Measurements from ENCODE around the gene KRT76.
A peak's percentile ranks its signal among the peaks of the same experiment; 100 is the strongest.
"Not testable (repeated sequence)": the region's sequence is repeated elsewhere in the genome, so short reads cannot be mapped to it uniquely, and the experiment has no call there.

Gene KRT76

DNA sequence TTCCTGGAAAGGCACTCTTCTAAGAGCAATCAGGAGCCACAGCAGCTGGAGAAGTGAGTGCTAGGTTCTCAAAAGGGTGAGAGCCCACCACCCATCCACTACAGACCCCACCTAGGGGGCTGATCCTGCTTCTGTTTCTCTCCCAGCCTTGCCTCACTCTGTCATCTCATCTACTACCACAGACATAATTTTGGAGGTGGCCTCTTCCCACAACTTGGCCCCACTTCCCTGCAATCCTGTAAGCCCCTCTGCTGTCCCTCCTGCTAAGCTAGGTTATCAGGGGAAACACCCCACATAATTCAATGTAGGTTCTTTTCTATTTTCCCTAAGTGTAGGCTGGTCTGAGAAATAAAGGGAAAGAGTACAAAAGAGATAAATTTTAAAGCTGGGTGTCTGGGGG is 16.5 kb downstream of the KRT76 start:
- no peak for DNase-seq

DNA sequence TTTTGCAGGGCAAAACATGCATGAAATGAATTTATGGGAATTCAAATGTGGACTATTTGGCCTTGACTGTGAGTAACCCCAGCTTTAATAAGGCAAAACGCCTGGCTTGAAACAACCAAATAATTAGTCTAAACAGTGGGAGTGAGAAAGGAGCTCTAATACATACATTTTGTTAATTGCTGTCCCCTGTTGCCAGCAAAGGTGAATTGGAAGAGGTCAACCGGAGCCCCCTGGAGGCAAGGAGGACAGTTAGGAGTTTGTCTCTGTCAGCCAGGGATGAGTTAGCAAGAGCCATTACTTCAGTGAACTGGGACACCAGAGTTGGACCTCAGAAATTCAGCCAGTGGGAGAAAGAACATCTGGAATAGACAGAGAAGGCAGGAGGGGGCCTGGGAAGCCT is 17.4 kb downstream of the KRT76 start:
- DNase-seq, result no peak

DNA sequence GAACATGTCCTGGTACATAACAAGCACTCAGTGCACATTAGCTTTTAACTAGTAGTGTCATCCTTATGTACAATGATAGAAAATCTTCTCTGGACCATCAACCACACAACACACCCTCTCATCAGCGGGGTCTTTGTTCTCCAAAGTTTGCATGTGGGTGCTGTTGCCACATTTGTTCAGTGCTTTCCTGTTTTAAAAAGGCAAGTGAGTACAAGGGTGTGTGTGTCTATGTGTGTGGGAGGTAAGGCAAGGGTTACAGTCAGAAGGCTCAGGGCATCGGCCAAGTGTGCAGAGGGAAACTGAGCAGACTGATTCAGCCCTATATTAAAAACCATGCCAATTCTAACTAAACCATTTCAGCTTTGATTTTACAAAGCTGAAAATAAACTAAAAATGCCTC is 17.9 kb downstream of the KRT76 start:
- DNase-seq, result no peak

DNA sequence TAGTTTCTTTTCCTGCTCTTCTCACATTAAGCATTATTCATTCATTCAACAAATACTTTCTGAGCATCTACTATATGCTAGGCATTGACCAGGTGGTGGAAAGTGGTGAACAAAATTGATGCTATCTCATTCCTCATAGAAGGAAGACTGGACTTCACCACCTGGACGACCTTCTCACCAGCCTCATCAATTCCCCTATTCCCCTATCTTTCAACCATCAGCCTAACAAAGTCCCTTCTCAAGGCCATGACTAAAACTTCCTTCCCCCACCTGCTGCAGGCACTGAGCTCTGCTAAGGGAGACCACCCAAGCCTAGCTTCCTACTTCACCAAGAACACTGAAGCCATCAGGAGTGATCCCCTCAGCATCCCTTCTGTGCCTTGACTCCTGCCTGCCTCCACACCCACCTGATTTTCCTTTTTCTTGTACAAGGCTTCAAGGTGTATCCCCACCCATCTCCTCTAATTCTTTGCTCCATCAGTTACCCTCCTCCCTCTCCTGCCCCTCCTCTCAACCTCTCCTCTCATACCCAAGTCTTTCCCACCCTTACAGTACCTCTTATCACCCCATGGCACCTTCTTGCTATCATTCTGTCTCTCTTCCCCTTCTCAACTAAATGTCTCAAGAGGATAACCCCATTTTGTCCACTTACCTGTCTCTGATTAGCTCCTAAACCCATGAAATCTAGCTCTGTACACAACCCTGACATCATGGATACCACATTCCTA is 19.5 kb downstream of the KRT76 start:
- no peak for DNase-seq

DNA sequence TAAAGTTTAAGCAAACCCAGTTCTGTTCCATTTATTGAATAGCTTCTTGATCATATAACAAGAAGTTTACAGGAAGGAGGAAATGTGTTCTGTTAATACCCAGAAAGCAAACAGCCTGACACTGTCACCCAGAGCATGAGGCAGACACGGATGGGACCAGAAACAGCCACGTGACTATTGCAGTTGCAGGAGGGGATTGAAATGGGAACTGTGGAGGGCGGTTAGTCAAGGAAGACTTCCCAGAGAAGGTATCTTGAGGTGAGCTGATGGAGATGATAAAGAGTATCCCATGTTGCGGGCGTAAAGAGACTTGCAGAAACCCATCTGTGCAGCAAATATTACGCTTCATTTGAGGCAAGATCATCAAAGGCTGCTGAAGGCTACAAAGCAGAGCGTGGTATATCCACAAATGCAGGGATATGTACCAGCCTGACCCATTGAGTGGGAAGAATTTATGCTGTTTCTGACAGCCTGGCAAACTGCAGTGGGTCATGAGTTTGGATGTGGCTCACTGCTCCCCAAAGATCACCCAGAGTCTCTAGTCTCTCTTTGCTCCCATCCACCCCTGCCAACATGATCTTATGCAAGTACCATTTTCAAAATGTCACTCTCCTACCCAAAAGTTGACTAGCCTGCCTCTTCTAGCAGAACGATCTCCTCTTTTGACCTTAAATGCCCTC is 20.7 kb downstream of the KRT76 start:
- DNase-seq, result no peak

DNA sequence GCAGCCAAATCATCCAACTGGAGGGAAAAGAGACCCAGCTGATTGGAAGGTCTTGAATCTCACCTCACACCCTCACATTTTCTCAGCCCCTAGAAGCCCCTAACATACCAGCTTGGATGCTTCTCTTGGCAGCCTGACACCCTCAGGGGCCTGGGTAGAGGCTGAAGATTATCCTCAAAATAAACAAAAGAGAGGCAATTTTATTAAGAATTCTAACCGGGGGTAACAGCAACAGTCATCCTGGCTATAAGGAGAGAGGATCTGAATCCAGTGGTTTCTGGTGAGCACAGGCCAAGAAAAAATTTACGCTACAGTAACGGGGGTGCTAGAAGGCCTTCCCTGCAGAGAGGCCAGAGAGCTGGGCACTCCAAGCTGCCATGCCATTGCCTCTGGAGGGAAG is 21.6 kb downstream of the KRT76 start:
- DNase-seq, result no peak

DNA sequence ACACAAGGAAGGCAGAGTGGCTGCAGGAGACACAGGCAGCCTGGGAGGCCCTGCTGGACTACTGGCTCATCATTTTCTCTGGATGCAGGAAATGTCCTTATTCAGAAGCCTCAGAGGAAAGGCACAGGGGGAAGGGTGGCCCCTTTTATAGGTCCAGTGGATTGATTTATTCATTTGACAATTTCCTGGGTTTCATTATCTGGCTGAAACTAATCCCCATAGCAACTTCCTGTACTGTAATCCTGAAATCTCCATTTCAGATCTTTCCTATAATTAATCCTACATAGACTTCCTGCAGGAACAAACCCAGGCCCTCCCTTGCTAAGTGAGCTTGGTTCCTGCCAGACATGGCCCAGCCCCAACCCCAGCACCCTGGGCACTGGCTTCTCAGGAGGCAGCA is 23.0 kb downstream of the KRT76 start:
- no peak for DNase-seq

DNA sequence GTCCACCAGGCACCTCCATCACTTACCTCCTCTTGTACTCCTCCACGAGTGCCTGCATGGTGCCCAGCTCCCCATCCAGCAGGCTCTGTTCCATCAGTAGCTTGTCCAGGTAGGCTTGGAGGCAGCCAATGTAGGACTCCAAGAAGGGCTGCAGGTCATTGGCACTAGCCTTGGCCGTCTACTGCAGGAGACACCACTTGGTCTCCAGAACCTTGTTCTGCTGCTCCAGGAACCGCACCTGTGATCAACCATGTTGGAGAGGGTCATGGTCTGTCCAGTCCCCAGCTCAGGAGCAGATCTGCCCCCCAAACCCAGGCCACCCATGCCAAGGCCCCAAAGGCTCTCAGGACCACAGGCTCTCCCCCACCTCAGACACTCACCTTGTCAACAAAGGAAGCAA is 23.9 kb downstream of the KRT76 start:
- DNase-seq, result no peak

DNA sequence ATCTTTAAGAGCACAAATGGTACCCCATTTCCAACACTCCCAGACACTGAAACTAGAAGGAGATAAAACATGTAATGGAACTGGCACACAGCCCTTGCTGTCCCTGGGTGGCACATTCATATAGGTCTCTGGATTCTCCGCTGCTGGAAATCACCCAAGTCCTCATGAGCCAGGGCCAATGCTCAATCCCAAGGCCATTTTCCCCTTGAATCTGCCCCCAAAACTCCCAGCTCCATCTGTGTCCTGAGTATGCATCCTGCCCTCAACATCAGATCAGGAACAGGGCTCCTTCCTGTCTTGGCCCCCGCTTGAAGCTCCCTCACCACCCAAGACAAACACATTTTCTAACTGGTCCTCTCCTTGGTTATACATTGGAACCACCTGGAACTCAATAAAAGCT is 24.6 kb downstream of the KRT76 start:
- DNase-seq, result no peak

DNA sequence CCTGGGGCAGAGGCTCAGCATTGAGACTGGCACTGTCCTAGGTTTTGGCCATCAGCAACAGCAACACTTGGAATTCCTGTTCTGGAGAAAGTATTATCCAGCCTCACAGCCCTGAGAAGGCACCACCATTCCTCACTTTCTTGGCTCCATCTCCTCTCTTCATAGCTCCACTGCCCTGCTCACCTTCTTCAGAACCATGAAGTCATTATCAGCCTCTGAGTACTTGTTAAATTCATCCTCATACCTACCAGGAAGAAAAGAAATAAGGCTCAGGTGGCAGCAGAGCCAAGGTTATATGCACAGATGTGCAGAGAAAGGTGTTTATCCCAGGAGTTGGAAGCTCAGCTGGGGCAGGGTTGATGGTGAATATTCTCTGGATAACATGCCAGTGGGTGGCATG is 25.4 kb downstream of the KRT76 start:
- DNase-seq, result no peak

DNA sequence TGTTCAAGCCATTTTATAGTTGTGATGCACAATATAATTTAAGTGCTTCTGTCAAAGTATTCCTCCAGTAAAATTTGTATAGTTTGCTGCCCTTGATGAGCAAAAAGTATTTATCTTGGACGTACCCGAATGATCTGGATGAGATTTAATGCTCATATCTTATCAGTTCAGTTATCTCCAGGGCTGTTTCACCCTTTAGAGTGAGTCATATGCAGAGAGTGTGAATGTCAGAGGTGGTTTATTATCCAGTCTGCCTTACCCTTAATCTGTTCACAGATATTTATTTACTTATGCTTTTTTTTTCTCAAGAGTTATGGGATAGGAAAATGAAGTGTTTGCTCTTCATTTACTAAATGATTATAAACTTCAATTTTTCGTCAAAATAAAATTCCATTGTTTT is 26.6 kb downstream of the KRT76 start:
- not testable (repeated sequence) for DNase-seq

DNA sequence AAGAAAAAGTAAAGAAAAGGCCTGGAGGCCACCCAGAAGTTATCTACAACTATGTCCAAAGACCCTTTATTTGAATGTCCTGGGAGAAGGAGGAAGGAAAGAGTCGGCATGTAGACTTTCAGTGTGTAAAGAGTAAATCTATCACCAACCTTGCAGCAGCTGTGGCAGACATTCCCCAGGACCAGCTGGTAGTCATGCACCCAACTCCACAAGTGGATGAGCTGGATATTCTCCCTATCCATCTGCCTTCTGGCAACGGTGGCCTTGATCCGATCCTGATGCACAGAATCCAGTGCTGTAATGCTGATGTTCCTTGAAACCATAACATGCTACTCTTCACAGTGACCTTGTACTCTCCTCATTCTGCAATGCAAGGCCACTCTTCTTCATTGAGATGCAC is 27.3 kb downstream of the KRT76 start:
- DNase-seq, result no peak

DNA sequence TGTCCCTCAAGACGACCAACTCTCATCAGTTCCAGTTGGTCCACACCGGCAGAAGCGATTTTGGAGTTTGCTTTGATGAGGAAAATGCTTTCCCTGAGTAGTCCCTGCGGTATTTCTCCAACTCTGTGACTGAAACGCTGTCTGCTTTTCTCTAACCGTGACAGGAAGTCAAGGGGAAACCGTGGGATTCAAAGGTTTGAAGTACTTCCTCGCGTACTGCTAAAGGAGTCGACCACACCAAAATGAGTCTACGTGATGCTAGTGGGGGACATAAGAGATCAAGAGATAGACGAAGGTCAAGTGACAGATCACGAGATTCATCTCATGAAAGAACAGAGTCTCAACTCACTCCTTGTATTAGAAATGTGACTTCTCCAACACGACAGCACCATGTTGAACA is 28.6 kb downstream of the KRT76 start:
- DNase-seq, result no peak

DNA sequence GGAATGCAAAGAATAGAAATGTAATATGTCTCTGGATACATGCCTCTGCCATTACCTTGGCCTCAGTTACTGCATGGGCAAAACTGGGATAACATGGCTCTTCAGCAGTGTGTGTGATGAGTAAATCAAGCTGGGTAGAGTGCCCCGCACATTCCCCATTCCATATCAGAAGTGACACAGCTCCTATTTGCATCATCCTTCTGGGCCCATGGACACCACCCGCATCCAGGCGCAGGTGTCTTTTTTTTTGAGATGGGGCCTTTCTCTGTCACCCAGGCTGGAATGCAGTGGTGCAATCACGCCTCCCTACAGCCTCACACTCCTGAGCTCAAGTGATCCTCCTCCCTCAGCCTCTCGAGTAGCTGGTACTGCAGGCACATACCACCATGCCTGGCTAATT is 31.6 kb downstream of the KRT76 start:
- DNase-seq, result no peak

DNA sequence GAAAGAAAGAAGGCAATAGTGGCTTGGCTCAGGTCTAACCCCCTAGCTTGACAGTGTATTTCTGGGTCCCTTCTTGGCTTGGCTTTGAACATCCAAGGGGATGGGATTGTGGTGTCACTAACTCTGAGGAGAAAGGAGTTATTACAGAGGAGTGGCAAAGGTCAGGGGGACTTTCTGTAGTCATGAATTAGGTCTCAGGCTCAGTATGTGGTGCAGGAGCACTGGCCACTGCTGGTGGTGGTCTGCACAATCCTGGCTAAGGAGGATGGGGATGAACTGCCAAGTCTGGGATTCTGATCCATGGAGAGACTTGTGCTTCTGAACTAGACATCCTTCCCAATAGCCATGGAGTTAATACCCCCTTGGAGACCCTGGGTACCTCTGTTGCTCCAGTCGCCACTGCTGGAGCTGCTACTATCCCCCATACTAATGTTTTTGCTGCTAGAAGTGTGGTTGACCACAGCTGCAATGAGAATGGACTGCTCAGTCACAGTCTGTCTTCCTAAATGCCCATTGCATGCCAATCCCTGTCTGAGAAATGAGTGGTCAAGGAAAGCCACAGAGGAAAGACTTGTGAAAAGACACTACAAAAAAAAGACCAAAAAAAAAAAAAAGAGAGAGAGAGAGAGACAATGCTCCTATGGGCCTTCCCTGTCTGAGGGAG is 32.5 kb downstream of the KRT76 start:
- no peak for DNase-seq

DNA sequence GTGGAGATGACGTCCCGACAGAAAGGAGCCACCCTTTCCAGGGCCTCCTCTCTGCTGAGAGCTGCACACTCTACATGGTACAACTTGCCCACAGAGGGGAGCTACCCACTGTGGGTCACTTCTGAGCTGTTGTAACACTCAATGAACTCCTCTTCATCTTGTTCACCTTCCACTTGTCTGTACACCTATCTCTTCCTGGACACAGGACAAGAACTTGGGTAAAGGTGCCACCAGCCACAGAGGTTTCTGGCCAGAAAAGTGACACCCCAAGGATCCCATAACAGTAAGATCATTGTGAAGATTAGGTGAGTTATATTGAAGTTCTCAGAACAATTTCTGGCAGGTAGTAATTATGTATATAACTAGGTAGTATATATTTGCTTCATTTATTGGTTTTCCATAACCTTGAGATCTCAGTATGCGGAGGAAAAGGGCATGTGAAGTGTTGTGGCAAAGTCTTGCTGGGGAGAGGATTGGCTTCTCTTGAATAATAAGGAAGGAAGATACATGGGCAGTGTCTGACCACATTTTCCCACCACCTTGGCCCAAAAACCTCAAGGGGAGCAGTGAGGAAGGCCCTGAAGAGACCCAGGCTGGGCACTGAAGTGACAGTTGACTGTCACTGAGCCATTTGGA is 34.2 kb downstream of the KRT76 start:
- DNase-seq, result no peak

DNA sequence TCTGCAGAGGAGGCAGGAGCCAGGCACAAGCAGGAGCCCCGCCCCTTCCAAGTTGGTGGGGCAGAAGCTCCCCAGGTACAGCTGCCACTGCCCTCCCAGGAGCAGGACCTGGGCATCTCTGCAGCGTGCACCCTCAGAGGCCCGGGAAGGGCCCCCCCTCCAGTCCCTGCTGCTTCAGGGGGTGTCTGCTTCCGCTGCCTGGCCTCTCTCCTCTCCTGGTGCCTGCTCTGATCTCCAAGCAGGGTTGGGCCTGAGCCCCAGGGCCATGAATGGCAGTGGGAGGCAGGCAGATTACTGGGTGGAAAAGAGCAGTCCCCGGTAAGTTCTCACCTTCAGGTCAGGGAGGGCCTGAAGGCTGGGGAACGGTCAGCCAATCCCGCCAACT is 35.0 kb downstream of the KRT76 start:
- no peak for DNase-seq

DNA sequence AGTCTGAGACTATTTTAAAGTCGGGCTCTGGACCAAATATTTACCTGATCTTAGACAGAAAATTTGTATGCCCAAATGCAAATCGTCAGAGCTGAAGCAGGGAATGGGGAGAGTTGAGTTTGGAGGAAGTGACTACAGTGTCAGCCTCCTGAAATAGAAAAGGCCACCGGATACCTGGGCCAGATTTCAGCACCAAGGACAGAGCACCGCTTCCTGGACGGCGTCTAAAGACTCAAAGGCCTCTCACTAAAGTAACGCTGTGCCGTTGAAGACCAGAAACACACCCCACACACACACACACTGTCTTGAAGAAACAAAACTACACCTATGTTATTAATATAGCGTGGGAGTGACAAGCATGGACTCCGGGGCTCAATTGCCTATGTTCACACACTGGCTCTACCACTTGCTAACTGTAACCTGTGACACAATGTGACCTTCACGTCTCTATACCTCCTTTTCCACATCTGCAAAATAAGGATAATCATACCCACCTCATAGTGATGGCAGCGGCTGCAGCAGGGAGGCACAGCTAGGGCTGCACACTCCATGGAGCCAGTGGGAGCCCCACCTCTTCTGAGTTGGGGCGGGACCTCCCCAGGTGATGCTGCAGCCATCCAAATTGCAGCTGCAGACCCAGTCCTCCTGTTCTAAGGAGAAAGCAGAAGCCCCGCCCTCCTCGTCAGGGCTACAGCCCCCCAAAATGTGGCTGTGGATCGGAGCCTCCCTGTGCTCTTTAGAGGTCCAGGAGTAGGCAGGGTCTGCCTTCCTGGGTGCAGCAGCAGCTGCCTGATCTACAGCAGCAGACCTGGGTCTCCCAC is 35.6 kb downstream of the KRT76 start:
- peak in 4 of 56 donors; percentile 0 to 14 (median 2) for DNase-seq

DNA sequence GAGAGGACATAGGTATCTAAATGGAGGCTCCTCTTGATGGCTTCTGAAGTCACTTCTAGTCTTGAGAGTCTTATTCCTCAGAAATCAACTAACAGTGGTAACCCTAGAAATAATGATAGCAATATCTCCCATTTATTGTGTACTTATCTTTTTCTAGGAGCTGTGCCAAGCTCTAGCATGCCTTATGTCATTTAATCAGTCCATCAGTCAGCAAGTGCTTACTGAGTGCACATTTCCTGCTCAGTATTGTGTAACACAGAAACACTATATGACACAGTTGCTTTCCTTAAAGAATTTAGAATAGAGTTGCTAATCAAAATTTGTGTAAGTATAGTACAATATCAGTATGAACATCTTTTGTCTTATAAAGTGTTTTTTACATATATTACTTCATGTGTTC is 36.6 kb downstream of the KRT76 start:
- DNase-seq, result no peak

DNA sequence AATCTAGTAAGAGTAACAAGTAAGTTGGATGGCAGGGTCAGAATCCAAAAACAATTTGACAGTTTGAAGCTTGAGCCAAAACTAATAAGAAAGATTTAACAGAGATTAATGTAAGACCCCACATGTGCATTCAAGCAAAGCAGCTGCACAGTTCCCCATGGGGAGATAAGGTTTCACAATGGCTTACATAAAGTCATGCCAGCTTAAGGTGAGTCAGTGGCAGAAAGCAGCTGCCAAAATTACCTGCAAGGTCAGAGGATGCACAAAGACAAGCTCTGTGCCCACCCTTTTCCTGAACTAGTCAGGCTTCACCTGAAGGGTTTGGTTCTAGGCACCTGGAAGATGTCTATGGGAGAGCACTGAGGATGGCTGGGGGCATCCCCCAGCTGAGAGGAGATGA is 37.2 kb downstream of the KRT76 start:
- no peak for DNase-seq

DNA sequence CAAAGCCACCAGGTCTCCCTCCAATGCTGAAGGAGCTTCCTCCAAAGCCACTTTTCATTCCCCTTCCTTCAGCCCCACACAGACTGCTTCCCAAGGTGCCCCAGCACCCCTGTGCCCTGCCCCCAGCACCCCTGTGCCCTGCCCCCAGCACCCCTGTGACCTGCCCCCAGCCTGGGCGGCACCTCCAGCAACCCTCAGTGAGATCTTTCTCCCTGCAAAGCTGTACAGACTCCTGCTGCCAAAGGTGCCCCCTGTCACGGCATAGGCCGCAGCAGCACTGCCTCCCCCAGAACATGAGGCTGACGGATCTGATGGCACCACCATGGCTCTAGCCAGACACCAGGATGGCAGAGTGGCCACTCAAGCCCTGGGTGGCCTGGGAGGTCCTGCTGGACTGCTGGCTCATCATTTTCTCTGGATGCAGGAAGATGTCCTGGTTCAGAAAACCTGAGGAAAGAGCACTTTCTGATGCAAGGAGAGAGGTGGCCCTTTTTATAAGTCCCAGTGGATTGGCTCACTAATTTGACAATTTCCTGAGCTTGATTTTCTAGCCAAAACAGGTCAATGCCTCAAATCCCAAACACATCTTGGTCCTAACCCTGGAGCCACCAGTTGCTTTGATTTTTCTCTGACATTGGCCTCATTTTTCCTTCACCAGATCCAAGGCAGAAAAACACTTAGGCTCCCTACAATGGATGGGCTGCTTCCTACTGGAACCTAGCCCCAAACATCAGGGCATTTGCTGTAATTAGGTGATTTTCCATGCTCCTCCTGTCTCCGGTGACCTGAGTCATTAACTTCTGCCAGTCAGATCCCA is 41.1 kb downstream of the KRT76 start:
- DNase-seq, result no peak

All from amygdala (tissue), 56 donors.